GM18526 (cell line): Measurements from ENCODE around the gene UQCC2.

Source experiments
- POLR2A ChIP-seq: IDR thresholded peaks from 3 replicates; pipeline ENCODE4 v1.6.1; 2011; ENCODE audit not compliant: insufficient read length; ENCODE audit errors: extremely low read depth

Gene UQCC2

GRCh38 chr6:33722103-33722623, 10.7 kb upstream of the UQCC2 start:
- no peak for TF ChIP-seq POLR2A

- TF ChIP-seq POLR2A: no peak
Observed at GRCh38 chr6:33721508-33721907, 10.0 kb upstream of the UQCC2 start.

- TF ChIP-seq POLR2A: no peak
Observed at GRCh38 chr6:33720998-33721397, 9.5 kb upstream of the UQCC2 start.

- TF ChIP-seq POLR2A: no peak
Observed at GRCh38 chr6:33719326-33719987, 8.0 kb upstream of the UQCC2 start.

- TF ChIP-seq POLR2A: no peak
Observed at GRCh38 chr6:33718713-33719112, 7.2 kb upstream of the UQCC2 start.

- no peak for TF ChIP-seq POLR2A
Observed at GRCh38 chr6:33717934-33718455, 6.5 kb upstream of the UQCC2 start.

GRCh38 chr6:33716890-33717632, 5.6 kb upstream of the UQCC2 start:
- TF ChIP-seq POLR2A: no peak

- TF ChIP-seq POLR2A: no peak
Observed at GRCh38 chr6:33716379-33716778, 4.9 kb upstream of the UQCC2 start.

- no peak for TF ChIP-seq POLR2A
Observed at GRCh38 chr6:33714385-33715040, 3.0 kb upstream of the UQCC2 start.

GRCh38 chr6:33713786-33714185, 2.3 kb upstream of the UQCC2 start:
- TF ChIP-seq POLR2A: no peak

GRCh38 chr6:33712914-33713313, 1.4 kb upstream of the UQCC2 start:
- TF ChIP-seq POLR2A: no peak

- TF ChIP-seq POLR2A: no peak
Observed at GRCh38 chr6:33710296-33711121, 991 bp downstream of the UQCC2 start.

GRCh38 chr6:33709605-33710295, 1.8 kb downstream of the UQCC2 start:
- TF ChIP-seq POLR2A: no peak

GRCh38 chr6:33708516-33709204, 2.8 kb downstream of the UQCC2 start:
- no peak for TF ChIP-seq POLR2A
